HG03159 (cell line): ENCODE measurements around the gene ARHGAP21.

Experiments used
- ATAC-seq: cut with Tn5 transposase; IDR thresholded peaks from one replicate; pipeline ENCODE4 v1.9.1; 2021; ENCODE audit warnings: mild to moderate bottlenecking, moderate library complexity; ENCODE audit not compliant: unreplicated experiment

The ARHGAP21 gene

GRCh38 chr10:24722676-24723385, 856 bp downstream of the ARHGAP21 start:
- ATAC-seq, result peak; percentile 22

GRCh38 chr10:24722131-24722675, 1.5 kb downstream of the ARHGAP21 start:
- peak; percentile 0 for ATAC-seq

GRCh38 chr10:24721229-24722106, 2.2 kb downstream of the ARHGAP21 start:
- ATAC-seq, result no peak

- no peak for ATAC-seq
These were observed 3.6 kb downstream of the ARHGAP21 start for GRCh38 chr10:24720096-24720495.

- ATAC-seq, result no peak
These were observed 5.4 kb downstream of the ARHGAP21 start for GRCh38 chr10:24718031-24718855.

- no peak for ATAC-seq
These were observed 7.4 kb downstream of the ARHGAP21 start for GRCh38 chr10:24716295-24716694.

GRCh38 chr10:24715246-24715769, 8.4 kb downstream of the ARHGAP21 start:
- ATAC-seq, result no peak

GRCh38 chr10:24713086-24713485, 10.6 kb downstream of the ARHGAP21 start:
- ATAC-seq, result no peak

GRCh38 chr10:24711465-24711864, 12.2 kb downstream of the ARHGAP21 start:
- no peak for ATAC-seq

GRCh38 chr10:24708081-24708480, 15.6 kb downstream of the ARHGAP21 start:
- no peak for ATAC-seq

GRCh38 chr10:24707445-24707844, 16.2 kb downstream of the ARHGAP21 start:
- ATAC-seq, result peak; percentile 74

- no peak for ATAC-seq
These were observed 17.1 kb downstream of the ARHGAP21 start for GRCh38 chr10:24706479-24707118.

- no peak for ATAC-seq
These were observed 20.0 kb downstream of the ARHGAP21 start for GRCh38 chr10:24703700-24704099.

GRCh38 chr10:24701447-24701846, 22.2 kb downstream of the ARHGAP21 start:
- peak; percentile 96 for ATAC-seq

- no peak for ATAC-seq
These were observed 22.7 kb downstream of the ARHGAP21 start for GRCh38 chr10:24700948-24701347.

GRCh38 chr10:24698270-24698669, 25.4 kb downstream of the ARHGAP21 start:
- no peak for ATAC-seq

GRCh38 chr10:24697080-24697479, 26.6 kb downstream of the ARHGAP21 start:
- no peak for ATAC-seq

- no peak for ATAC-seq
These were observed 28.2 kb downstream of the ARHGAP21 start for GRCh38 chr10:24695452-24695851.

GRCh38 chr10:24694086-24694485, 29.6 kb downstream of the ARHGAP21 start:
- ATAC-seq, result no peak

GRCh38 chr10:24690961-24691512, 32.6 kb downstream of the ARHGAP21 start:
- ATAC-seq, result no peak
